HepG2 (cell line): ENCODE data around the gene CDK9. TPM values are rescaled to one million over a fixed set of nuclear protein-coding genes. Genes with fewer than 3 reads are reported as not detected.

ENCODE experiments used
- ATAC-seq: fragments of 200-7000 bp; cut with Tn5 transposase; 3 replicates; pipeline ENCODE4 v1.9.1; 2020; ENCODE audit warnings: mild to moderate bottlenecking, moderate library complexity
- BruUV-seq: library from RNA; stranded (reverse); fragments of 400-500 nt; replicated peaks from 2 replicates; lab custom pipeline; 2021; lab: Mats Ljungman, UMichigan
- CTCF ChIA-PET: fragments of 300-600 bp; formaldehyde crosslinking; extraction: SDS; loops from one replicate; lab custom pipeline; 2021; ENCODE audit warnings: low total read pairs, inconsistent platforms, low intra/inter-chr PET ratio; lab: Yijun Ruan, JAX
- POLR2A ChIA-PET: fragments of 350-600 bp; sonication (Branson Sonifier 250); formaldehyde crosslinking; loops from one replicate; lab custom pipeline; 2020; ENCODE audit warnings: antibody characterized with exemption, inconsistent platforms; lab: Yijun Ruan, JAX
- DNase-seq: peaks from one replicate; pipeline ENCODE4 v3.0.0-alpha.2; 2015; ENCODE audit warnings: low spot score
- FAIRE-seq: peaks from 3 replicates; lab custom pipeline; 2011; peaks lifted over from hg19 to GRCh38; lab: Jason Lieb, UNC
- H2AFZ ChIP-seq: one replicate; pipeline ENCODE4 v1.6.1; 2011; ENCODE audit warnings: low read length, inconsistent platforms
- H3K27ac ChIP-seq: fragments of 300-600 bp; 3 replicates; pipeline ENCODE4 v1.8.0; 2011; ENCODE audit warnings: mixed run types, mild to moderate bottlenecking, mixed read lengths, low read length, inconsistent platforms; ENCODE audit not compliant: insufficient read depth; ENCODE audit errors: extremely low read length
- H3K27me3 ChIP-seq, 2 experiments: fragments of 200-600 bp in 1 of 2; 2 replicates in 1 of 2; 3 replicates in 1 of 2; pipeline versions ENCODE4 v1.6.0 to v1.8.0; 2011; ENCODE audit warnings: low read length in 2 of 2, mild to moderate bottlenecking in 2 of 2, moderate library complexity in 2 of 2, inconsistent platforms in 1 of 2; ENCODE audit not compliant: insufficient read depth in 2 of 2, control insufficient read depth in 1 of 2
- H3K36me3 ChIP-seq, 2 experiments: fragments of 200-600 bp in 1 of 2; replicated peaks in 1 of 2; 2 replicates in 1 of 2; 3 replicates in 1 of 2; pipeline versions ENCODE4 v1.5.1 to v1.8.0; 2011; ENCODE audit warnings: low read length in 2 of 2, inconsistent platforms in 1 of 2; ENCODE audit not compliant: insufficient read depth in 2 of 2, control insufficient read depth in 1 of 2
- H3K4me1 ChIP-seq: 2 replicates; pipeline ENCODE4 v1.5.1; 2012; ENCODE audit warnings: low read length, inconsistent platforms; ENCODE audit not compliant: insufficient read depth
- H3K4me2 ChIP-seq: 2 replicates; pipeline ENCODE4 v1.6.0; 2011; ENCODE audit warnings: low read depth, low read length, inconsistent platforms
- H3K4me3 ChIP-seq, 3 experiments: fragments of 200-600 bp in 1 of 3; sonication (generic), shearing (Covaris generic) in 1 of 3; replicated peaks in 1 of 3; 2 replicates each; pipeline ENCODE4 v1.5.1; 2011 to 2016; ENCODE audit warnings: low read length in 3 of 3, inconsistent platforms in 2 of 3, low read depth in 2 of 3, mild to moderate bottlenecking in 2 of 3, control low read depth in 1 of 3, mixed read lengths in 1 of 3; ENCODE audit not compliant: insufficient read depth in 1 of 3
- H3K79me2 ChIP-seq: one replicate; pipeline ENCODE4 v1.6.1; 2011; ENCODE audit warnings: low read length, inconsistent platforms; ENCODE audit not compliant: insufficient read depth
- H3K9ac ChIP-seq: 2 replicates; pipeline ENCODE4 v1.6.0; 2011; ENCODE audit warnings: mild to moderate bottlenecking, low read depth, low read length, inconsistent platforms; ENCODE audit not compliant: insufficient read depth
- H3K9me3 ChIP-seq: 2 replicates; pipeline ENCODE4 v1.5.1; 2012; ENCODE audit warnings: mild to moderate bottlenecking, low read length
- H4K20me1 ChIP-seq: 2 replicates; pipeline ENCODE4 v1.6.0; 2011; ENCODE audit warnings: inconsistent platforms, mild to moderate bottlenecking, low read length, moderate library complexity; ENCODE audit not compliant: insufficient read depth
- PPARG ChIP-seq: conservative IDR thresholded peaks from 2 replicates; pipeline ENCODE4 v1.6.1; 2016; ENCODE audit warnings: missing biosample characterization, missing genetic modification reagents
- ZNF629 ChIP-seq: sonication (generic); formaldehyde crosslinking; conservative IDR thresholded peaks from 2 replicates; pipeline ENCODE4 v1.5.0; 2020; ENCODE audit warnings: missing genetic modification reagents
- WGBS: methylation state at CpG from one replicate; pipeline ENCODE4 v1.1.6; 2017; ENCODE audit warnings: low lambda C conversion rate; 5-methylcytosine and 5-hydroxymethylcytosine counted together
- in situ Hi-C: cut with HindIII; loops from 2 replicates; pipeline ENCODE4 v1.10.0; 2017; ENCODE audit warnings: low pct_unique_long_range_greater_than_20kb; ENCODE audit not compliant: extremely low pct_ligation_motif_present
- intact Hi-C: fragments of 100-400 bp; cut with micrococcal nuclease; formaldehyde crosslinking; loops from one replicate; pipeline ENCODE4 v1.10.0; 2022; ENCODE audit not compliant: unreplicated experiment
- polyA plus RNA-seq, 8 experiments: library from polyadenylated mRNA; depleted of rRNA in 3 of 8; stranded (reverse) in 7 of 8; unstranded in 1 of 8; fragments of >200 nt; fragmentation: Illumina TruSeq in 4 of 8; extraction: Trizol in 4 of 8; gene quantifications; 2 replicates each; pipeline versions ENCODE4 v1.2.1 to v1.2.3, GENCODE V29; 2011 to 2016; ENCODE audit warnings: low read depth in 4 of 8, missing spikeins in 1 of 8, mixed read lengths in 1 of 8; ENCODE audit not compliant: insufficient read depth in 1 of 8
- total RNA-seq, 5 experiments: library from RNA; depleted of rRNA; stranded (reverse); fragments of >200 nt; fragmentation: Illumina TruSeq; extraction: Trizol; gene quantifications; 2 replicates each; pipeline ENCODE4 v1.2.3, GENCODE V29; 2016; ENCODE audit warnings: low read depth in 1 of 5
- TF ChIP-seq, protein P1 (sequence below): sonication (generic); formaldehyde crosslinking; IDR thresholded peaks from 2 replicates; pipeline ENCODE4 v1.5.1; 2020; ENCODE audit warnings: missing genetic modification reagents, mild to moderate bottlenecking, borderline replicate concordance
- TF ChIP-seq, protein P2 (sequence below): conservative IDR thresholded peaks from 2 replicates; pipeline ENCODE4 v1.6.1; 2018; ENCODE audit warnings: missing genetic modification reagents

CDK9 gene
- total and polyA plus RNA-seq, 2 of the 13 experiments (the other 11 are each of a cell fraction or from before 2014, with no cell fraction given): 16.8 to 21.5 TPM

DNA sequence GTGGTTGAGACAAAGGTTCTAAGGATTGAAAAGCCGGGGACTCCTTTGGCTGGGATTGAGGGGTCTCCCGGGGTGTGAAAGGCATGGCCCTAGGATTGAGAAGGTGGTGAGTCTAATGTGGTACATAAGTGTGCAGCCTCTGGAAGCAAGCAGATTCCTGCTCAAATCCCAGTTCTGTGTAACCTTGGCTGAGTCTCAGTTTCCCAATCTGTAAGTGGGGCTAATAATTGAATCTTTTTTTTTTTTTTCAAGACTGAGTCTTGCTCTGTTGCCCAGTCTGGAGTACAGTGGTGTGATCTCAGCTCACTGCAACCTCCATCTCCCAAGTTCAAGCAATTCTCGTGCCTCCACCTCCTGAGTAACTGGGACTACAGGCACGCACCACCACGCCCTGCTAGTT is 13.2 kb upstream of the CDK9 start:
- Histone ChIP-seq H3K4me1 (peaks cover 9% of the 10 kb centered on the region), H3K27me3 (peaks cover 2 to 41% of the 10 kb centered on the region in 2 experiments; a peak in 3 of 5 replicates), H3K9me3 (no peaks in the 10 kb centered on the region), H2AFZ (no peak overlapping the region), H3K9ac (no peak overlapping the region), H4K20me1 (no peaks in the 10 kb centered on the region), H3K27ac (no peak overlapping the region), H3K4me2 (no peak overlapping the region), H3K4me3 (no peak overlapping the region), H3K79me2 (no peaks in the 10 kb centered on the region), H3K36me3 (no peaks in the 10 kb centered on the region)
- in situ Hi-C loops: no loop called here
- BruUV-seq: no TSS peak
- ATAC-seq: no peak
- ChIA-PET POLR2A (no interaction called here), CTCF (no interaction called here)
- peak; percentile 64 for TF ChIP-seq ZNF629 (CRISPR knock-in tag)
- TF ChIP-seq PPARG (CRISPR knock-in tag): no peak
- TF ChIP-seq, protein P1, sequence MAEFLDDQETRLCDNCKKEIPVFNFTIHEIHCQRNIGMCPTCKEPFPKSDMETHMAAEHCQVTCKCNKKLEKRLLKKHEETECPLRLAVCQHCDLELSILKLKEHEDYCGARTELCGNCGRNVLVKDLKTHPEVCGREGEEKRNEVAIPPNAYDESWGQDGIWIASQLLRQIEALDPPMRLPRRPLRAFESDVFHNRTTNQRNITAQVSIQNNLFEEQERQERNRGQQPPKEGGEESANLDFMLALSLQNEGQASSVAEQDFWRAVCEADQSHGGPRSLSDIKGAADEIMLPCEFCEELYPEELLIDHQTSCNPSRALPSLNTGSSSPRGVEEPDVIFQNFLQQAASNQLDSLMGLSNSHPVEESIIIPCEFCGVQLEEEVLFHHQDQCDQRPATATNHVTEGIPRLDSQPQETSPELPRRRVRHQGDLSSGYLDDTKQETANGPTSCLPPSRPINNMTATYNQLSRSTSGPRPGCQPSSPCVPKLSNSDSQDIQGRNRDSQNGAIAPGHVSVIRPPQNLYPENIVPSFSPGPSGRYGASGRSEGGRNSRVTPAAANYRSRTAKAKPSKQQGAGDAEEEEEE (CRISPR knock-in tag): no peak
- 63% methylated on average over 5 of the region's 5 CpGs for WGBS
- no peak for DNase-seq
- intact Hi-C loops: no loop called here
- no peak for FAIRE-seq

DNA sequence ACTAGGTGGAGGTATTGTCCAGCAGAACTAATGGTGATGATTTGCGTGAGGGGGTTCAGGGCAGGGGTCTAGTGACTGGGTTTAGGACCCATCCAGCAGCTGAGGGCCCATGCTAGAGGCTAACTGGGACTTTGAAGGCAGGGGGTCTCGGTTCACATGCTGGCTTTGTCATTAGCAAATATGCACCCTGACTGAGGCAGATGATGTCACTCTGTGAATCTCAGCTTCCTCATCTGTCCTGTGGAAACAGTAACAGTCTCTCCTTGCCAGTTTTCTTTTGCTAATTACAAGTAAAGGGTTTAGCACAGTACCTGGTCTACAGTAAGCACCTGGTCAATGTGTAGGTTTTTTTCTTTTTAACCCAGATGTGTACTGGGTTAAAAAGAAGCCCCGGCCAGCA is 12.6 kb upstream of the CDK9 start:
- TF ChIP-seq, protein P2, sequence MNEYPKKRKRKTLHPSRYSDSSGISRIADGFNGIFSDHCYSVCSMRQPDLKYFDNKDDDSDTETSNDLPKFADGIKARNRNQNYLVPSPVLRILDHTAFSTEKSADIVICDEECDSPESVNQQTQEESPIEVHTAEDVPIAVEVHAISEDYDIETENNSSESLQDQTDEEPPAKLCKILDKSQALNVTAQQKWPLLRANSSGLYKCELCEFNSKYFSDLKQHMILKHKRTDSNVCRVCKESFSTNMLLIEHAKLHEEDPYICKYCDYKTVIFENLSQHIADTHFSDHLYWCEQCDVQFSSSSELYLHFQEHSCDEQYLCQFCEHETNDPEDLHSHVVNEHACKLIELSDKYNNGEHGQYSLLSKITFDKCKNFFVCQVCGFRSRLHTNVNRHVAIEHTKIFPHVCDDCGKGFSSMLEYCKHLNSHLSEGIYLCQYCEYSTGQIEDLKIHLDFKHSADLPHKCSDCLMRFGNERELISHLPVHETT (CRISPR knock-in tag): no peak

More for the DNA sequence above, 12.6 kb upstream of the CDK9 start:
- H2AFZ ChIP-seq: no peak overlapping the region
- FAIRE-seq (no peak), ATAC-seq (no peak), DNase-seq (no peak)
- no peaks in the 10 kb centered on the region for H3K79me2 ChIP-seq
- no peaks in the 10 kb centered on the region for H3K36me3 ChIP-seq
- peaks cover 10% of the 10 kb centered on the region for H3K4me1 ChIP-seq
- H3K9ac ChIP-seq: no peak overlapping the region
- POLR2A ChIA-PET: no interaction called here
- no peak overlapping the region for H3K4me3 ChIP-seq
- H3K4me2 ChIP-seq: no peak overlapping the region
- in situ Hi-C loops (no loop called here), intact Hi-C loops (no loop called here)
- CTCF ChIA-PET: no interaction called here
- H4K20me1 ChIP-seq: no peaks in the 10 kb centered on the region
- H3K27ac ChIP-seq: no peak overlapping the region
- H3K9me3 ChIP-seq: no peaks in the 10 kb centered on the region
- peaks cover 2 to 37% of the 10 kb centered on the region in 2 experiments; a peak in 3 of 5 replicates for H3K27me3 ChIP-seq
- BruUV-seq: no TSS peak
- WGBS: 28% methylated on average over 3 of the region's 3 CpGs
